ENCODE results near the gene HP1BP3. TPM values are rescaled to one million over a fixed set of nuclear protein-coding genes. Genes with fewer than 3 reads are reported as not detected.

The HP1BP3 gene
- total and polyA plus RNA-seq, 2 experiments from 2014 or later = 89.1 to 112 TPM

DNA sequence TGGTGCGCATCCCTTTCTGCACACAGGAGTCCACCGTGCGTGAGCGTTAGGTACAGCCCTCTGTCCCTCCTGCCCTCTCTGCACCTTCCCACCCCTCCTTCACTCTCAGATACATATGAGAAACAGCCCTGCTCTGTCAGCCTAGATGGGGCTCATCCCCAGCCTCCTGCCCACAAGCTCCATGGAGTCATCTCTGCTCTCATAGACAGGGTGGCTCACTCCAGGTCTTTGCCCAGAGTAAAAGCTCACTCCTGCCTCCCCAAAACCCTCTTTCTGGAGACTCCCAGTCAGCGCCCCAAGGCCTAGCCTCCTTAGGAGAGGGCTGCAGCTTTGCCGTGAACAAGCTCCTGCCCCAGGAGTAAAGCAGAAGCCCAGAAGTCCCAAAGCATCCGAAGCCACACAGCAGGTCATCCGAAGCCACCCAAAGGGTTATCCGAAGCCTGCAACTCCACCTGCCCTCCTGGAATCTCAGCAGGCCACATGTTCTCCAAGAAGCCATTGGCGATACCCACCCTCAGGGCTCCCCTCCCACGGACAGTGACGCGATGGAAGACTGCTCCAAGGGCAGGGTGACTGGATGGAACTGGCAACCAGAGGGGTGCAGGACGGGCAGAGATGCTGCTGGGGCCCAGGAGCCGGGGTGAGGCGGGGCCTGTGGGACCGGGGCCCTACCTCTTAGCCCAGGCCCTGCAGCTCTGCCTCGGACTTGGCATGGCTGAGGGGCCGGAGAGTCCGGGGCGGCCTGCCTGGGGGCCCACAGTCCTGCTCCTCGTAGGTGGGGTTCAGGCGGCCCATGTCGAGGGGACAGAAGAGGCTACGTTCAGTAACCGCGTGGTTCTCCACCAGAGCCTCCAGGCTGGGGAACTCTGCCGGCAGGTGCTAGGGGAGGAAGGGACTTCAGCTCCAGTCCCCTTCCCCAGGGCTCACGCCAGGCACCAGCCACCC is 65.7 kb downstream of the HP1BP3 start:
- Histone ChIP-seq H2AFZ (no peak overlapping the region), H3K4me2 (no peak overlapping the region), H3F3A (replicated peaks; ENCODE audit: low read depth) (0 out of 2 replicates have a peak, but pooled peaks cover 8% of the 10 kb centered on the region), H3K27me3 (ENCODE audit: insufficient read depth) (peaks cover 17% of the 10 kb centered on the region; the same call in 1 of the 2 replicates), H3K36me3 (ENCODE audit: insufficient read depth) (no peaks in the 10 kb centered on the region), H3K27ac (ENCODE audit: low read depth) (no peak overlapping the region), H3K4me3 (no peak overlapping the region), H4K20me1 (replicated peaks; ENCODE audit: insufficient read depth) (no peaks in the 10 kb centered on the region), H3K79me2 (replicated peaks; ENCODE audit: insufficient read depth) (0 out of 2 replicates have a peak, but pooled peaks cover 3% of the 10 kb centered on the region), H3K9me2 (ENCODE audit: insufficient read depth) (no peaks in the 10 kb centered on the region), H3K4me1 (ENCODE audit: insufficient read depth) (peaks cover 9% of the 10 kb centered on the region)
- no peak overlapping the region for H3K4me3 Mint-ChIP-seq
- H3K4me1 Mint-ChIP-seq = peaks cover 13% of the 10 kb centered on the region
- H3K36me3 Mint-ChIP-seq (ENCODE audit: low read depth) = no peaks in the 10 kb centered on the region; the same call in 2 of the 3 replicates
- DNase-seq (ENCODE audit: low spot score) (no peak), ATAC-seq (no peak)
- H3K27me3 Mint-ChIP-seq (ENCODE audit: insufficient read depth, low read depth, poor library complexity) = peaks cover 12% of the 10 kb centered on the region
- H3K9me3 Mint-ChIP-seq = 0 out of 3 replicates have a peak, but pooled peaks cover 4% of the 10 kb centered on the region
- no peak overlapping the region for H3K27ac Mint-ChIP-seq
- TF ChIP-seq, protein P1, sequence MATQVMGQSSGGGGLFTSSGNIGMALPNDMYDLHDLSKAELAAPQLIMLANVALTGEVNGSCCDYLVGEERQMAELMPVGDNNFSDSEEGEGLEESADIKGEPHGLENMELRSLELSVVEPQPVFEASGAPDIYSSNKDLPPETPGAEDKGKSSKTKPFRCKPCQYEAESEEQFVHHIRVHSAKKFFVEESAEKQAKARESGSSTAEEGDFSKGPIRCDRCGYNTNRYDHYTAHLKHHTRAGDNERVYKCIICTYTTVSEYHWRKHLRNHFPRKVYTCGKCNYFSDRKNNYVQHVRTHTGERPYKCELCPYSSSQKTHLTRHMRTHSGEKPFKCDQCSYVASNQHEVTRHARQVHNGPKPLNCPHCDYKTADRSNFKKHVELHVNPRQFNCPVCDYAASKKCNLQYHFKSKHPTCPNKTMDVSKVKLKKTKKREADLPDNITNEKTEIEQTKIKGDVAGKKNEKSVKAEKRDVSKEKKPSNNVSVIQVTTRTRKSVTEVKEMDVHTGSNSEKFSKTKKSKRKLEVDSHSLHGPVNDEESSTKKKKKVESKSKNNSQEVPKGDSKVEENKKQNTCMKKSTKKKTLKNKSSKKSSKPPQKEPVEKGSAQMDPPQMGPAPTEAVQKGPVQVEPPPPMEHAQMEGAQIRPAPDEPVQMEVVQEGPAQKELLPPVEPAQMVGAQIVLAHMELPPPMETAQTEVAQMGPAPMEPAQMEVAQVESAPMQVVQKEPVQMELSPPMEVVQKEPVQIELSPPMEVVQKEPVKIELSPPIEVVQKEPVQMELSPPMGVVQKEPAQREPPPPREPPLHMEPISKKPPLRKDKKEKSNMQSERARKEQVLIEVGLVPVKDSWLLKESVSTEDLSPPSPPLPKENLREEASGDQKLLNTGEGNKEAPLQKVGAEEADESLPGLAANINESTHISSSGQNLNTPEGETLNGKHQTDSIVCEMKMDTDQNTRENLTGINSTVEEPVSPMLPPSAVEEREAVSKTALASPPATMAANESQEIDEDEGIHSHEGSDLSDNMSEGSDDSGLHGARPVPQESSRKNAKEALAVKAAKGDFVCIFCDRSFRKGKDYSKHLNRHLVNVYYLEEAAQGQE (IDR thresholded peaks at IDR 0.05; ENCODE audit: unreplicated experiment) = no peak
- TF ChIP-seq EZH2phosphoT487 (IDR thresholded peaks at IDR 0.05; ENCODE audit: unreplicated experiment) (no peak), ZNF114 (CRISPR knock-in tag; IDR thresholded peaks at IDR 0.05) (no peak), JUNB (IDR thresholded peaks at IDR 0.05; ENCODE audit: unreplicated experiment) (no peak), EZH2 (IDR thresholded peaks at IDR 0.05; ENCODE audit: low read depth, unreplicated experiment) (no peak), CREB1 (CRISPR knock-in tag; IDR thresholded peaks at IDR 0.05; ENCODE audit: low read depth) (no peak), ZNF331 (CRISPR knock-in tag; IDR thresholded peaks at IDR 0.05; ENCODE audit: low read depth) (no peak), NANOG (IDR thresholded peaks at IDR 0.05; ENCODE audit: borderline replicate concordance) (no peak), STAT1 (IDR thresholded peaks at IDR 0.05; ENCODE audit: unreplicated experiment) (no peak), POLR2AphosphoS5 (IDR thresholded peaks at IDR 0.05; ENCODE audit: low read depth) (no peak)
- TF ChIP-seq, protein P2, sequence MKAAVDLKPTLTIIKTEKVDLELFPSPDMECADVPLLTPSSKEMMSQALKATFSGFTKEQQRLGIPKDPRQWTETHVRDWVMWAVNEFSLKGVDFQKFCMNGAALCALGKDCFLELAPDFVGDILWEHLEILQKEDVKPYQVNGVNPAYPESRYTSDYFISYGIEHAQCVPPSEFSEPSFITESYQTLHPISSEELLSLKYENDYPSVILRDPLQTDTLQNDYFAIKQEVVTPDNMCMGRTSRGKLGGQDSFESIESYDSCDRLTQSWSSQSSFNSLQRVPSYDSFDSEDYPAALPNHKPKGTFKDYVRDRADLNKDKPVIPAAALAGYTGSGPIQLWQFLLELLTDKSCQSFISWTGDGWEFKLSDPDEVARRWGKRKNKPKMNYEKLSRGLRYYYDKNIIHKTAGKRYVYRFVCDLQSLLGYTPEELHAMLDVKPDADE (IDR thresholded peaks at IDR 0.05) = no peak
- TF ChIP-seq, protein P3, sequence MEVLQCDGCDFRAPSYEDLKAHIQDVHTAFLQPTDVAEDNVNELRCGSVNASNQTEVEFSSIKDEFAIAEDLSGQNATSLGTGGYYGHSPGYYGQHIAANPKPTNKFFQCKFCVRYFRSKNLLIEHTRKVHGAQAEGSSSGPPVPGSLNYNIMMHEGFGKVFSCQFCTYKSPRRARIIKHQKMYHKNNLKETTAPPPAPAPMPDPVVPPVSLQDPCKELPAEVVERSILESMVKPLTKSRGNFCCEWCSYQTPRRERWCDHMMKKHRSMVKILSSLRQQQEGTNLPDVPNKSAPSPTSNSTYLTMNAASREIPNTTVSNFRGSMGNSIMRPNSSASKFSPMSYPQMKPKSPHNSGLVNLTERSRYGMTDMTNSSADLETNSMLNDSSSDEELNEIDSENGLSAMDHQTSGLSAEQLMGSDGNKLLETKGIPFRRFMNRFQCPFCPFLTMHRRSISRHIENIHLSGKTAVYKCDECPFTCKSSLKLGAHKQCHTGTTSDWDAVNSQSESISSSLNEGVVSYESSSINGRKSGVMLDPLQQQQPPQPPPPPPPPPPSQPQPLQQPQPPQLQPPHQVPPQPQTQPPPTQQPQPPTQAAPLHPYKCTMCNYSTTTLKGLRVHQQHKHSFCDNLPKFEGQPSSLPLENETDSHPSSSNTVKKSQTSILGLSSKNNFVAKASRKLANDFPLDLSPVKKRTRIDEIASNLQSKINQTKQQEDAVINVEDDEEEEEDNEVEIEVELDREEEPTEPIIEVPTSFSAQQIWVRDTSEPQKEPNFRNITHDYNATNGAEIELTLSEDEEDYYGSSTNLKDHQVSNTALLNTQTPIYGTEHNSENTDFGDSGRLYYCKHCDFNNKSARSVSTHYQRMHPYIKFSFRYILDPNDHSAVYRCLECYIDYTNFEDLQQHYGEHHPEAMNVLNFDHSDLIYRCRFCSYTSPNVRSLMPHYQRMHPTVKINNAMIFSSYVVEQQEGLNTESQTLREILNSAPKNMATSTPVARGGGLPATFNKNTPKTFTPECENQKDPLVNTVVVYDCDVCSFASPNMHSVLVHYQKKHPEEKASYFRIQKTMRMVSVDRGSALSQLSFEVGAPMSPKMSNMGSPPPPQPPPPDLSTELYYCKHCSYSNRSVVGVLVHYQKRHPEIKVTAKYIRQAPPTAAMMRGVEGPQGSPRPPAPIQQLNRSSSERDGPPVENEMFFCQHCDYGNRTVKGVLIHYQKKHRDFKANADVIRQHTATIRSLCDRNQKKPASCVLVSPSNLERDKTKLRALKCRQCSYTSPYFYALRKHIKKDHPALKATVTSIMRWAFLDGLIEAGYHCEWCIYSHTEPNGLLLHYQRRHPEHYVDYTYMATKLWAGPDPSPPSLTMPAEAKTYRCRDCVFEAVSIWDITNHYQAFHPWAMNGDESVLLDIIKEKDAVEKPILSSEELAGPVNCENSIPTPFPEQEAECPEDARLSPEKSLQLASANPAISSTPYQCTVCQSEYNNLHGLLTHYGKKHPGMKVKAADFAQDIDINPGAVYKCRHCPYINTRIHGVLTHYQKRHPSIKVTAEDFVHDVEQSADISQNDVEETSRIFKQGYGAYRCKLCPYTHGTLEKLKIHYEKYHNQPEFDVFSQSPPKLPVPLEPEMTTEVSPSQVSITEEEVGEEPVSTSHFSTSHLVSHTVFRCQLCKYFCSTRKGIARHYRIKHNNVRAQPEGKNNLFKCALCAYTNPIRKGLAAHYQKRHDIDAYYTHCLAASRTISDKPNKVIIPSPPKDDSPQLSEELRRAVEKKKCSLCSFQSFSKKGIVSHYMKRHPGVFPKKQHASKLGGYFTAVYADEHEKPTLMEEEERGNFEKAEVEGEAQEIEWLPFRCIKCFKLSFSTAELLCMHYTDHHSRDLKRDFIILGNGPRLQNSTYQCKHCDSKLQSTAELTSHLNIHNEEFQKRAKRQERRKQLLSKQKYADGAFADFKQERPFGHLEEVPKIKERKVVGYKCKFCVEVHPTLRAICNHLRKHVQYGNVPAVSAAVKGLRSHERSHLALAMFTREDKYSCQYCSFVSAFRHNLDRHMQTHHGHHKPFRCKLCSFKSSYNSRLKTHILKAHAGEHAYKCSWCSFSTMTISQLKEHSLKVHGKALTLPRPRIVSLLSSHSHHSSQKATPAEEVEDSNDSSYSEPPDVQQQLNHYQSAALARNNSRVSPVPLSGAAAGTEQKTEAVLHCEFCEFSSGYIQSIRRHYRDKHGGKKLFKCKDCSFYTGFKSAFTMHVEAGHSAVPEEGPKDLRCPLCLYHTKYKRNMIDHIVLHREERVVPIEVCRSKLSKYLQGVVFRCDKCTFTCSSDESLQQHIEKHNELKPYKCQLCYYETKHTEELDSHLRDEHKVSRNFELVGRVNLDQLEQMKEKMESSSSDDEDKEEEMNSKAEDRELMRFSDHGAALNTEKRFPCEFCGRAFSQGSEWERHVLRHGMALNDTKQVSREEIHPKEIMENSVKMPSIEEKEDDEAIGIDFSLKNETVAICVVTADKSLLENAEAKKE (CRISPR knock-in tag; IDR thresholded peaks at IDR 0.05) = no peak
- TF ChIP-seq, protein P4, sequence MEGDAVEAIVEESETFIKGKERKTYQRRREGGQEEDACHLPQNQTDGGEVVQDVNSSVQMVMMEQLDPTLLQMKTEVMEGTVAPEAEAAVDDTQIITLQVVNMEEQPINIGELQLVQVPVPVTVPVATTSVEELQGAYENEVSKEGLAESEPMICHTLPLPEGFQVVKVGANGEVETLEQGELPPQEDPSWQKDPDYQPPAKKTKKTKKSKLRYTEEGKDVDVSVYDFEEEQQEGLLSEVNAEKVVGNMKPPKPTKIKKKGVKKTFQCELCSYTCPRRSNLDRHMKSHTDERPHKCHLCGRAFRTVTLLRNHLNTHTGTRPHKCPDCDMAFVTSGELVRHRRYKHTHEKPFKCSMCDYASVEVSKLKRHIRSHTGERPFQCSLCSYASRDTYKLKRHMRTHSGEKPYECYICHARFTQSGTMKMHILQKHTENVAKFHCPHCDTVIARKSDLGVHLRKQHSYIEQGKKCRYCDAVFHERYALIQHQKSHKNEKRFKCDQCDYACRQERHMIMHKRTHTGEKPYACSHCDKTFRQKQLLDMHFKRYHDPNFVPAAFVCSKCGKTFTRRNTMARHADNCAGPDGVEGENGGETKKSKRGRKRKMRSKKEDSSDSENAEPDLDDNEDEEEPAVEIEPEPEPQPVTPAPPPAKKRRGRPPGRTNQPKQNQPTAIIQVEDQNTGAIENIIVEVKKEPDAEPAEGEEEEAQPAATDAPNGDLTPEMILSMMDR (conservative IDR thresholded peaks at IDR 0.05; ENCODE audit: low read depth in 2 of 2) = no peak
